HEK293 (cell line): ENCODE measurements around the gene JAML.

Source experiments
- EGR2 ChIP-seq: fragments of 450-650 bp; formaldehyde crosslinking; IDR thresholded peaks from 2 replicates; pipeline ENCODE4 v1.5.1; 2016; ENCODE audit warnings: low read depth, missing biosample characterization, missing genetic modification characterization
- HOXA7 ChIP-seq: sonication (generic); formaldehyde crosslinking; IDR thresholded peaks from 2 replicates; pipeline ENCODE4 v1.8.1; 2022; ENCODE audit warnings: missing genetic modification reagents, borderline replicate concordance
- IKZF3 ChIP-seq: fragments of 450-650 bp; IDR thresholded peaks from 2 replicates; pipeline ENCODE4 v1.5.0; 2018; ENCODE audit warnings: missing biosample characterization, mild to moderate bottlenecking, missing genetic modification characterization, moderate library complexity
- KLF7 ChIP-seq: fragments of 450-650 bp; formaldehyde crosslinking; IDR thresholded peaks from 2 replicates; pipeline ENCODE4 v1.5.1; 2016; ENCODE audit warnings: missing biosample characterization, missing genetic modification characterization, borderline replicate concordance
- MEIS1 ChIP-seq: sonication (generic); formaldehyde crosslinking; IDR thresholded peaks from 2 replicates; pipeline ENCODE4 v1.8.1; 2022; ENCODE audit warnings: missing genetic modification reagents, mild to moderate bottlenecking, borderline replicate concordance
- SETDB1 ChIP-seq: IDR thresholded peaks from one replicate; pipeline ENCODE4 v1.6.1; 2017; ENCODE audit warnings: mild to moderate bottlenecking, low read length, moderate library complexity, mixed read lengths; ENCODE audit not compliant: insufficient read length
- ZIC2 ChIP-seq: fragments of 450-650 bp; formaldehyde crosslinking; IDR thresholded peaks from 2 replicates; pipeline ENCODE4 v1.5.1; 2016; ENCODE audit warnings: missing biosample characterization, missing genetic modification characterization
- ZNF114 ChIP-seq: fragments of 450-650 bp; formaldehyde crosslinking; IDR thresholded peaks from 2 replicates; pipeline ENCODE4 v1.5.0; 2017; ENCODE audit warnings: missing biosample characterization, missing genetic modification characterization
- ZNF335 ChIP-seq: fragments of 450-650 bp; formaldehyde crosslinking; conservative IDR thresholded peaks from 2 replicates; pipeline ENCODE4 v1.5.1; 2016; ENCODE audit warnings: missing biosample characterization, missing genetic modification characterization
- ZNF391 ChIP-seq: fragments of 450-650 bp; formaldehyde crosslinking; IDR thresholded peaks from 2 replicates; pipeline ENCODE4 v1.5.1; 2016; ENCODE audit warnings: low read depth, missing biosample characterization, missing genetic modification characterization, borderline replicate concordance
- ZNF555 ChIP-seq: fragments of 450-650 bp; formaldehyde crosslinking; conservative IDR thresholded peaks from 2 replicates; pipeline ENCODE4 v1.5.1; 2017; ENCODE audit warnings: missing biosample characterization, mild to moderate bottlenecking, missing genetic modification characterization, inconsistent platforms
- ZNF600 ChIP-seq: fragments of 450-650 bp; formaldehyde crosslinking; IDR thresholded peaks from 2 replicates; pipeline ENCODE4 v1.5.1; 2016; ENCODE audit warnings: missing biosample characterization, missing genetic modification characterization
- ZNF623 ChIP-seq: fragments of 450-650 bp; formaldehyde crosslinking; IDR thresholded peaks from 2 replicates; pipeline ENCODE4 v1.5.1; 2016; ENCODE audit warnings: missing biosample characterization, missing genetic modification characterization
- ZNF660 ChIP-seq: fragments of 450-650 bp; IDR thresholded peaks from 2 replicates; pipeline ENCODE4 v1.5.1; 2018; ENCODE audit warnings: missing biosample characterization, mild to moderate bottlenecking, missing genetic modification characterization
- ZNF747 ChIP-seq: fragments of 450-650 bp; formaldehyde crosslinking; IDR thresholded peaks from 2 replicates; pipeline ENCODE4 v1.5.1; 2016; ENCODE audit warnings: missing biosample characterization, missing genetic modification characterization
- TF ChIP-seq, protein P1 (sequence below): fragments of 450-650 bp; formaldehyde crosslinking; IDR thresholded peaks from 2 replicates; pipeline ENCODE4 v1.5.1; 2016; ENCODE audit warnings: missing biosample characterization, missing genetic modification characterization
- TF ChIP-seq, protein P2 (sequence below): fragments of 450-650 bp; formaldehyde crosslinking; IDR thresholded peaks from 2 replicates; pipeline ENCODE4 v1.5.1; 2016; ENCODE audit warnings: missing biosample characterization, missing genetic modification characterization
- TF ChIP-seq, protein P3 (sequence below): fragments of 450-650 bp; formaldehyde crosslinking; IDR thresholded peaks from 2 replicates; pipeline ENCODE4 v1.5.1; 2016; ENCODE audit warnings: missing biosample characterization, missing genetic modification characterization
- TF ChIP-seq, protein P4 (sequence below): fragments of 450-650 bp; formaldehyde crosslinking; IDR thresholded peaks from 2 replicates; pipeline ENCODE4 v1.5.1; 2016; ENCODE audit warnings: missing biosample characterization, missing genetic modification characterization, borderline replicate concordance
- TF ChIP-seq, protein P5 (sequence below): fragments of 450-650 bp; formaldehyde crosslinking; IDR thresholded peaks from 2 replicates; pipeline ENCODE4 v1.5.1; 2016; ENCODE audit warnings: missing biosample characterization, missing genetic modification characterization
- TF ChIP-seq, protein P6 (sequence below): fragments of 450-650 bp; formaldehyde crosslinking; IDR thresholded peaks from 2 replicates; pipeline ENCODE4 v1.5.1; 2017; ENCODE audit warnings: missing biosample characterization, missing genetic modification characterization
- TF ChIP-seq, protein P7 (sequence below): fragments of 450-650 bp; formaldehyde crosslinking; IDR thresholded peaks from 2 replicates; pipeline ENCODE4 v1.5.1; 2016; ENCODE audit warnings: missing biosample characterization, missing genetic modification characterization

The JAML gene

DNA sequence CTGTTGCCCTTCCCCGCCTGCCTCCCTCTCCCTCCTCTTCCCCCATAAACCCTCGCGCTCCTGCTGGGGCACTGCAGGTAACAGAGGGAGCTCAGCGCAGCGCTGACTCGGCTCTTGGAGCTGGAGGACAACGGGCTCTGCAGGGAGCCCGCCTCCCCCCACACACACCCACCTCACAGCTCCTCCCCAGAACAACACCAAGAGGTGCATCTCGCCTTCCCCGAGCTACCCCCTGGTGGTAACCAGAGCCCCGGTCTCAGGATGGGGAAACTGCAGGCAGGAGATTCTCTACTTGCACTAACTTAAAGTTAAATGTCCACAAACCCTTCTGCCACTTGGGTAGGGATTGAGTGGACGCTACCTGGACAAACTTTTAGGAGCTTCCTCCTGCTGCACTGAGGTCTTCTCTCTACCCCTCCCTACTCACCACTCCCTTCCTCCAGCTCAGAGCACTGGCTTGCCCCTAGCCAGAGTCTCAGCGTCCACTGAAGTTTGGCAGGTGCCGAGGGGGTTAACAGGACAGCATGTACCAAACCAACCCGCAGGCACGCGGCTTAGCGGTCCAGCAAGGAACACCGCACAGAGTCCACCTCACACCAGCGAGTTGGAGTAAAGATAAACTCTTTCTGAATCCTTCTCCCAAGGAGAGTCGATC is 68.2 kb downstream of the JAML start (continued):
- TF ChIP-seq ZNF600, result peak; percentile 25; the same call in 1 of the 2 replicates
- no peak for TF ChIP-seq ZNF391
- TF ChIP-seq, protein P1, sequence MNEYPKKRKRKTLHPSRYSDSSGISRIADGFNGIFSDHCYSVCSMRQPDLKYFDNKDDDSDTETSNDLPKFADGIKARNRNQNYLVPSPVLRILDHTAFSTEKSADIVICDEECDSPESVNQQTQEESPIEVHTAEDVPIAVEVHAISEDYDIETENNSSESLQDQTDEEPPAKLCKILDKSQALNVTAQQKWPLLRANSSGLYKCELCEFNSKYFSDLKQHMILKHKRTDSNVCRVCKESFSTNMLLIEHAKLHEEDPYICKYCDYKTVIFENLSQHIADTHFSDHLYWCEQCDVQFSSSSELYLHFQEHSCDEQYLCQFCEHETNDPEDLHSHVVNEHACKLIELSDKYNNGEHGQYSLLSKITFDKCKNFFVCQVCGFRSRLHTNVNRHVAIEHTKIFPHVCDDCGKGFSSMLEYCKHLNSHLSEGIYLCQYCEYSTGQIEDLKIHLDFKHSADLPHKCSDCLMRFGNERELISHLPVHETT (tag by site-specific recombination), result no peak
- TF ChIP-seq, protein P2, sequence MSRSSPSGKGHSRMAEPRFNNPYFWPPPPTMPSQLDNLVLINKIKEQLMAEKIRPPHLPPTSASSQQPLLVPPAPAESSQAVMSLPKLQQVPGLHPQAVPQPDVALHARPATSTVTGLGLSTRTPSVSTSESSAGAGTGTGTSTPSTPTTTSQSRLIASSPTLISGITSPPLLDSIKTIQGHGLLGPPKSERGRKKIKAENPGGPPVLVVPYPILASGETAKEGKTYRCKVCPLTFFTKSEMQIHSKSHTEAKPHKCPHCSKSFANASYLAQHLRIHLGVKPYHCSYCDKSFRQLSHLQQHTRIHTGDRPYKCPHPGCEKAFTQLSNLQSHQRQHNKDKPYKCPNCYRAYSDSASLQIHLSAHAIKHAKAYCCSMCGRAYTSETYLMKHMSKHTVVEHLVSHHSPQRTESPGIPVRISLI (tag by site-specific recombination), result no peak
- TF ChIP-seq ZNF660 (tag by site-specific recombination), result no peak
- TF ChIP-seq ZNF623 (tag by site-specific recombination), result no peak
- no peak for TF ChIP-seq SETDB1
- TF ChIP-seq, protein P3, sequence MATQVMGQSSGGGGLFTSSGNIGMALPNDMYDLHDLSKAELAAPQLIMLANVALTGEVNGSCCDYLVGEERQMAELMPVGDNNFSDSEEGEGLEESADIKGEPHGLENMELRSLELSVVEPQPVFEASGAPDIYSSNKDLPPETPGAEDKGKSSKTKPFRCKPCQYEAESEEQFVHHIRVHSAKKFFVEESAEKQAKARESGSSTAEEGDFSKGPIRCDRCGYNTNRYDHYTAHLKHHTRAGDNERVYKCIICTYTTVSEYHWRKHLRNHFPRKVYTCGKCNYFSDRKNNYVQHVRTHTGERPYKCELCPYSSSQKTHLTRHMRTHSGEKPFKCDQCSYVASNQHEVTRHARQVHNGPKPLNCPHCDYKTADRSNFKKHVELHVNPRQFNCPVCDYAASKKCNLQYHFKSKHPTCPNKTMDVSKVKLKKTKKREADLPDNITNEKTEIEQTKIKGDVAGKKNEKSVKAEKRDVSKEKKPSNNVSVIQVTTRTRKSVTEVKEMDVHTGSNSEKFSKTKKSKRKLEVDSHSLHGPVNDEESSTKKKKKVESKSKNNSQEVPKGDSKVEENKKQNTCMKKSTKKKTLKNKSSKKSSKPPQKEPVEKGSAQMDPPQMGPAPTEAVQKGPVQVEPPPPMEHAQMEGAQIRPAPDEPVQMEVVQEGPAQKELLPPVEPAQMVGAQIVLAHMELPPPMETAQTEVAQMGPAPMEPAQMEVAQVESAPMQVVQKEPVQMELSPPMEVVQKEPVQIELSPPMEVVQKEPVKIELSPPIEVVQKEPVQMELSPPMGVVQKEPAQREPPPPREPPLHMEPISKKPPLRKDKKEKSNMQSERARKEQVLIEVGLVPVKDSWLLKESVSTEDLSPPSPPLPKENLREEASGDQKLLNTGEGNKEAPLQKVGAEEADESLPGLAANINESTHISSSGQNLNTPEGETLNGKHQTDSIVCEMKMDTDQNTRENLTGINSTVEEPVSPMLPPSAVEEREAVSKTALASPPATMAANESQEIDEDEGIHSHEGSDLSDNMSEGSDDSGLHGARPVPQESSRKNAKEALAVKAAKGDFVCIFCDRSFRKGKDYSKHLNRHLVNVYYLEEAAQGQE (tag by site-specific recombination), result no peak
- no peak for TF ChIP-seq ZNF335 (tag by site-specific recombination)
- TF ChIP-seq ZNF114, result no peak
- TF ChIP-seq, protein P4, sequence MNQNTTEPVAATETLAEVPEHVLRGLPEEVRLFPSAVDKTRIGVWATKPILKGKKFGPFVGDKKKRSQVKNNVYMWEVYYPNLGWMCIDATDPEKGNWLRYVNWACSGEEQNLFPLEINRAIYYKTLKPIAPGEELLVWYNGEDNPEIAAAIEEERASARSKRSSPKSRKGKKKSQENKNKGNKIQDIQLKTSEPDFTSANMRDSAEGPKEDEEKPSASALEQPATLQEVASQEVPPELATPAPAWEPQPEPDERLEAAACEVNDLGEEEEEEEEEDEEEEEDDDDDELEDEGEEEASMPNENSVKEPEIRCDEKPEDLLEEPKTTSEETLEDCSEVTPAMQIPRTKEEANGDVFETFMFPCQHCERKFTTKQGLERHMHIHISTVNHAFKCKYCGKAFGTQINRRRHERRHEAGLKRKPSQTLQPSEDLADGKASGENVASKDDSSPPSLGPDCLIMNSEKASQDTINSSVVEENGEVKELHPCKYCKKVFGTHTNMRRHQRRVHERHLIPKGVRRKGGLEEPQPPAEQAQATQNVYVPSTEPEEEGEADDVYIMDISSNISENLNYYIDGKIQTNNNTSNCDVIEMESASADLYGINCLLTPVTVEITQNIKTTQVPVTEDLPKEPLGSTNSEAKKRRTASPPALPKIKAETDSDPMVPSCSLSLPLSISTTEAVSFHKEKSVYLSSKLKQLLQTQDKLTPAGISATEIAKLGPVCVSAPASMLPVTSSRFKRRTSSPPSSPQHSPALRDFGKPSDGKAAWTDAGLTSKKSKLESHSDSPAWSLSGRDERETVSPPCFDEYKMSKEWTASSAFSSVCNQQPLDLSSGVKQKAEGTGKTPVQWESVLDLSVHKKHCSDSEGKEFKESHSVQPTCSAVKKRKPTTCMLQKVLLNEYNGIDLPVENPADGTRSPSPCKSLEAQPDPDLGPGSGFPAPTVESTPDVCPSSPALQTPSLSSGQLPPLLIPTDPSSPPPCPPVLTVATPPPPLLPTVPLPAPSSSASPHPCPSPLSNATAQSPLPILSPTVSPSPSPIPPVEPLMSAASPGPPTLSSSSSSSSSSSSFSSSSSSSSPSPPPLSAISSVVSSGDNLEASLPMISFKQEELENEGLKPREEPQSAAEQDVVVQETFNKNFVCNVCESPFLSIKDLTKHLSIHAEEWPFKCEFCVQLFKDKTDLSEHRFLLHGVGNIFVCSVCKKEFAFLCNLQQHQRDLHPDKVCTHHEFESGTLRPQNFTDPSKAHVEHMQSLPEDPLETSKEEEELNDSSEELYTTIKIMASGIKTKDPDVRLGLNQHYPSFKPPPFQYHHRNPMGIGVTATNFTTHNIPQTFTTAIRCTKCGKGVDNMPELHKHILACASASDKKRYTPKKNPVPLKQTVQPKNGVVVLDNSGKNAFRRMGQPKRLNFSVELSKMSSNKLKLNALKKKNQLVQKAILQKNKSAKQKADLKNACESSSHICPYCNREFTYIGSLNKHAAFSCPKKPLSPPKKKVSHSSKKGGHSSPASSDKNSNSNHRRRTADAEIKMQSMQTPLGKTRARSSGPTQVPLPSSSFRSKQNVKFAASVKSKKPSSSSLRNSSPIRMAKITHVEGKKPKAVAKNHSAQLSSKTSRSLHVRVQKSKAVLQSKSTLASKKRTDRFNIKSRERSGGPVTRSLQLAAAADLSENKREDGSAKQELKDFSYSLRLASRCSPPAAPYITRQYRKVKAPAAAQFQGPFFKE (tag by site-specific recombination), result no peak
- peak; percentile 80 for TF ChIP-seq EGR2
- TF ChIP-seq MEIS1 (CRISPR knock-in tag), result no peak
- TF ChIP-seq ZIC2 (tag by site-specific recombination), result peak; percentile 99
- TF ChIP-seq, protein P5, sequence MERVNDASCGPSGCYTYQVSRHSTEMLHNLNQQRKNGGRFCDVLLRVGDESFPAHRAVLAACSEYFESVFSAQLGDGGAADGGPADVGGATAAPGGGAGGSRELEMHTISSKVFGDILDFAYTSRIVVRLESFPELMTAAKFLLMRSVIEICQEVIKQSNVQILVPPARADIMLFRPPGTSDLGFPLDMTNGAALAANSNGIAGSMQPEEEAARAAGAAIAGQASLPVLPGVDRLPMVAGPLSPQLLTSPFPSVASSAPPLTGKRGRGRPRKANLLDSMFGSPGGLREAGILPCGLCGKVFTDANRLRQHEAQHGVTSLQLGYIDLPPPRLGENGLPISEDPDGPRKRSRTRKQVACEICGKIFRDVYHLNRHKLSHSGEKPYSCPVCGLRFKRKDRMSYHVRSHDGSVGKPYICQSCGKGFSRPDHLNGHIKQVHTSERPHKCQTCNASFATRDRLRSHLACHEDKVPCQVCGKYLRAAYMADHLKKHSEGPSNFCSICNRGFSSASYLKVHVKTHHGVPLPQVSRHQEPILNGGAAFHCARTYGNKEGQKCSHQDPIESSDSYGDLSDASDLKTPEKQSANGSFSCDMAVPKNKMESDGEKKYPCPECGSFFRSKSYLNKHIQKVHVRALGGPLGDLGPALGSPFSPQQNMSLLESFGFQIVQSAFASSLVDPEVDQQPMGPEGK (tag by site-specific recombination), result 0 out of 2 replicates have a peak, but pooled peaks have one; percentile 36
- TF ChIP-seq IKZF3 (tag by site-specific recombination), result peak; percentile 68; the same call in 1 of the 2 replicates
- TF ChIP-seq KLF7, result no peak
- TF ChIP-seq, protein P6, sequence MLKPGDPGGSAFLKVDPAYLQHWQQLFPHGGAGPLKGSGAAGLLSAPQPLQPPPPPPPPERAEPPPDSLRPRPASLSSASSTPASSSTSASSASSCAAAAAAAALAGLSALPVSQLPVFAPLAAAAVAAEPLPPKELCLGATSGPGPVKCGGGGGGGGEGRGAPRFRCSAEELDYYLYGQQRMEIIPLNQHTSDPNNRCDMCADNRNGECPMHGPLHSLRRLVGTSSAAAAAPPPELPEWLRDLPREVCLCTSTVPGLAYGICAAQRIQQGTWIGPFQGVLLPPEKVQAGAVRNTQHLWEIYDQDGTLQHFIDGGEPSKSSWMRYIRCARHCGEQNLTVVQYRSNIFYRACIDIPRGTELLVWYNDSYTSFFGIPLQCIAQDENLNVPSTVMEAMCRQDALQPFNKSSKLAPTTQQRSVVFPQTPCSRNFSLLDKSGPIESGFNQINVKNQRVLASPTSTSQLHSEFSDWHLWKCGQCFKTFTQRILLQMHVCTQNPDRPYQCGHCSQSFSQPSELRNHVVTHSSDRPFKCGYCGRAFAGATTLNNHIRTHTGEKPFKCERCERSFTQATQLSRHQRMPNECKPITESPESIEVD (tag by site-specific recombination), result no peak
- TF ChIP-seq, protein P7, sequence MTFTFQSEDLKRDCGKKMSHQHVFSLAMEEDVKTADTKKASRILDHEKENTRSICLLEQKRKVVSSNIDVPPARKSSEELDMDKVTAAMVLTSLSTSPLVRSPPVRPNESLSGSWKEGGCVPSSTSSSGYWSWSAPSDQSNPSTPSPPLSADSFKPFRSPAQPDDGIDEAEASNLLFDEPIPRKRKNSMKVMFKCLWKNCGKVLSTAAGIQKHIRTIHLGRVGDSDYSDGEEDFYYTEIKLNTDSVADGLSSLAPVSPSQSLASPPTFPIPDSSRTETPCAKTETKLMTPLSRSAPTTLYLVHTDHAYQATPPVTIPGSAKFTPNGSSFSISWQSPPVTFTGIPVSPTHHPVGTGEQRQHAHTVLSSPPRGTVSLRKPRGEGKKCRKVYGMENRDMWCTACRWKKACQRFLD, result no peak
- no peak for TF ChIP-seq HOXA7 (CRISPR knock-in tag)
- no peak for TF ChIP-seq ZNF747
- no peak for TF ChIP-seq ZNF555 (tag by site-specific recombination)
